Stimulated activated CD4-positive, alpha-beta T cell treated with anti-CD3 and anti-CD28 coated beads, Interleukin-1b, Interleukin-23, amount 100 ng/mL, for 48 hours (primary cell): Measurements from ENCODE around the gene SLC25A28.

ENCODE experiments used
- DNase-seq: peaks from one replicate; pipeline ENCODE4 v3.0.0-alpha.2; 2020

Gene SLC25A28

GRCh38 chr10:99619851-99620710, at the start of gene SLC25A28:
TSS of gene SLC25A28 (minus strand) at chr10:99620439. CDS start at chr10:99620335, 104 bp downstream.
- peak; percentile 94 for DNase-seq

GRCh38 chr10:99667108-99667751, 47.0 kb upstream of the SLC25A28 start:
- DNase-seq: no peak

GRCh38 chr10:99665304-99665703, 45.1 kb upstream of the SLC25A28 start:
- no peak for DNase-seq

GRCh38 chr10:99661377-99661763, 41.1 kb upstream of the SLC25A28 start:
- DNase-seq: no peak

- DNase-seq: no peak
Observed at GRCh38 chr10:99660662-99661376, 40.6 kb upstream of the SLC25A28 start.

- no peak for DNase-seq
Observed at GRCh38 chr10:99659868-99660366, 39.7 kb upstream of the SLC25A28 start.

- DNase-seq: peak; percentile 94
Observed at GRCh38 chr10:99659031-99659867, 39.0 kb upstream of the SLC25A28 start, which contains the start of gene ENTPD7. TSS of gene ENTPD7 (plus strand) at chr10:99659509. CDS start at chr10:99659957, 448 bp downstream.

GRCh38 chr10:99658622-99659030, 38.4 kb upstream of the SLC25A28 start:
- peak; percentile 63 for DNase-seq

- no peak for DNase-seq
Observed at GRCh38 chr10:99656199-99657064, 36.2 kb upstream of the SLC25A28 start.

- DNase-seq: no peak
Observed at GRCh38 chr10:99654390-99655175, 34.3 kb upstream of the SLC25A28 start.

- no peak for DNase-seq
Observed at GRCh38 chr10:99652800-99653390, 32.7 kb upstream of the SLC25A28 start.

GRCh38 chr10:99648717-99649116, 28.5 kb upstream of the SLC25A28 start:
- DNase-seq: no peak

GRCh38 chr10:99647601-99648151, 27.4 kb upstream of the SLC25A28 start:
- DNase-seq: no peak

GRCh38 chr10:99633832-99634231, 13.6 kb upstream of the SLC25A28 start:
- no peak for DNase-seq

- no peak for DNase-seq
Observed at GRCh38 chr10:99631496-99631895, 11.3 kb upstream of the SLC25A28 start.

- no peak for DNase-seq
Observed at GRCh38 chr10:99630991-99631390, 10.8 kb upstream of the SLC25A28 start.

- no peak for DNase-seq
Observed at GRCh38 chr10:99630433-99630832, 10.2 kb upstream of the SLC25A28 start.

GRCh38 chr10:99629625-99629978, 9.4 kb upstream of the SLC25A28 start:
- no peak for DNase-seq

- no peak for DNase-seq
Observed at GRCh38 chr10:99628923-99629624, 8.8 kb upstream of the SLC25A28 start.
